Ecto neural progenitor cell (in vitro differentiated cells): ENCODE data around the gene RBM26.

Experiments used
- DNase-seq: peaks from one replicate; pipeline ENCODE4 v3.0.0-alpha.2; 2018; ENCODE audit warnings: low spot score

RBM26 gene

GRCh38 chr13:79405831-79406596 lies at the start of gene RBM26:
RBM26 (minus strand) TSS chr13:79406255; CDS start chr13:79405774, 481 bp downstream.
- DNase-seq = peak; percentile 93

DNA sequence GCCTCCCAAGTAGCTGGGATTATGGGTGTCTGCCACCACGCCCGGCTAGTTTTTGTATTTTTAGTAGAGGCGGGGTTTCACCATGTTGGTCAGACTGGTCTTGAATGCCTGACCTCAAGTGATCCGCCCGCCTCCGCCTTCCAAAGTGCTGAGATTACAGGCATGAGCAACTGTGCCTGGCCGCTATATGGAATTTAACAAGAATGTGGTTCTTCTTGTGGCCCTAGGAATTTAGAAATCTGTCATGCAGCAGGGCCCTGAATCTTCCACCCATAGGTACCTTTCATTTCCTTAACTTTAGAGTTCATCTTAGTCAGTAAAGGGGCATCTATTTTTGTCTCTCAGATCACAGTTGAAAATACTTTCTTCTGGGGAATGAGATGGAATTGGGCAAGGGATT lies 49.3 kb upstream of the RBM26 start:
- DNase-seq = no peak

DNA sequence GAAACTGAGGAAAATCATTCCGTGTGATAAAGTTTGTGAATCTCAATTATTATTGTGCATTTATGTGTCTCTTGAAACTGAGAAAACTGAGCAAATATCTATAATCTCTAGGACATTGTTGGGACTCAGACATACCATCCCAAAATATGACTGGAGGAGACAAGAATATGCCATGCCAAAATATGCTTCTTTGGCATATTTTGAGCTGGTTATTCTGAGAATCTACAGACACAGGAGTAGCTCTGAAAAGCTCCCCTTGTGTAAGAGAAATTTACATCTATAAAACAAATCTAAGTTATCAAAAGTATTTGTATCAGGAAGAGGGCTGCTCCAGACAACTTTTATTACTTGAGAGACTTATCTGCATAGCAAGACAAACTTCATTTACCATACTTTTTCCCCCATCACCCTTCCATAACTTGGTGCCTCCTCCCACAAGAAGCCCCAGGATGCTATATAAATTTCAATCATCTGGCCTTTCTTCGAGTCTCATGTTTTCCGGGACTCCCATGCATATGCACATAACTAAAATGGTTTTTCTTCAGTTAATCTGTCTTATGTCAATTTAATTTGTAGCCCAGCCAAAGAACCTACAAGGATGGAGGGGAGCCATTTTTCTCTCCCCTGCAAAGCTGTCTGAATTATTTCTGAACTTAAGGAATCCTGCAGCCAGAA lies 46.3 kb upstream of the RBM26 start:
- DNase-seq = no peak

DNA sequence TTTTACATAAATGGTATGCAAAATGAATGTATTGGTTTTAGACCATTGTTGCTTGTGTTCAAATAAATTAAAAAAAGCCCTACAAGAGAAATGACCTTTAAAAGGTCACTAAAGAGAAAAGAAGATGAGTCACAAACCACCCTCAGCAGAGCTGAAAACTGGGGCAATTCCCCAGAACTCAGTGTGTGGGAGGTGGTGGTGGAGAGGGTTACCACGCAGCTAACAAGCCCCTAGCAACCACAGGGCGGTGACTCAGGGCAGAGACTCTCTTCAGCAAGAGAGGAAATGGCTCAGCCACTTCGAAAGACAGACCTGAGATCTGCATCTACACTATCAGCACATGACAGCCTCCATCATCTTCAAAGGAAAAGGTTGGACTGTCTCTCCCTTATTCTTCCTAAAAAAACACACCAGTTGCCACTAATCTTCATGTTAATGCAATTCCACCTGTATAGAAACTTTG lies 45.5 kb upstream of the RBM26 start:
- DNase-seq = peak; percentile 55

GRCh38 chr13:79450110-79450509 lies 44.1 kb upstream of the RBM26 start:
- no peak for DNase-seq

DNA sequence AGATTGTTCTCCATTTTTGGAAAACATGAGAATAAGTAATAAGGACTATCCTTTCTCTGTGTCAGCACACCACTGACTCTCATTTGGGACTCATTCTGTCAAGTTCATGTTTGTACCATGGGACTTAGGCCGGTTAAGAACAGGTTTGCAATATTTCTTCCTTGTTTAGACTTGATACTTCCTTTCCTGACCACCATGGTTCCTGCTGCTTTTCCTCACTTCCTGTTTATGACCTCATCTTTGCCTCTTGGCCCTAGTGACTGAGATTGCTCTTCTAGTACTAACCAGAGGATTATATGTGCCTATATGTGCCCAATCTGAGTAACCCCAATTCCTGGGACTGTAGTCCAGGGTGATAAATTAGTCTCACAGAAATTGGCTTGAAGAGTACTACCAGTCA lies 42.4 kb upstream of the RBM26 start:
- no peak for DNase-seq

- no peak for DNase-seq
These were observed 41.7 kb upstream of the RBM26 start for GRCh38 chr13:79447741-79448140.

GRCh38 chr13:79447141-79447540 lies 41.1 kb upstream of the RBM26 start:
- no peak for DNase-seq

GRCh38 chr13:79445968-79446645 lies 40.1 kb upstream of the RBM26 start:
- peak; percentile 51 for DNase-seq

DNA sequence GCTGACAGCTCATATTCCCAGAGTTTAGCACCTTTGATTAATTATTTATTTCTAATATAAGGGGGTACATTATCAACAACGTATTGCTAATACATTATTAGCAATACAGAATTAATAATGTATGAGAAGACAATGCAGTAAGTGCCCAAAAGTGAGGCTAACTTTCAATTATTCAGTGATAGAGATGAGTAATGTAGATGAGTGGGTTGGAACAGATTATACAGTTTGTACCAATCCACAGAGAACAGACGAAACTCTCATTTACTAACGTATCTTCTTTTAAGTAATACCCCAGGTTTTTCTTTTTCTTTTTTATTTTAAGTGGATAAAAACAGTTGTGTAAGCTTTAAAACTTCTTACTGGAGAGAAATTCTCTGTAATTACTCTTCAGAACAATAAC lies 36.7 kb upstream of the RBM26 start:
- DNase-seq = no peak

DNA sequence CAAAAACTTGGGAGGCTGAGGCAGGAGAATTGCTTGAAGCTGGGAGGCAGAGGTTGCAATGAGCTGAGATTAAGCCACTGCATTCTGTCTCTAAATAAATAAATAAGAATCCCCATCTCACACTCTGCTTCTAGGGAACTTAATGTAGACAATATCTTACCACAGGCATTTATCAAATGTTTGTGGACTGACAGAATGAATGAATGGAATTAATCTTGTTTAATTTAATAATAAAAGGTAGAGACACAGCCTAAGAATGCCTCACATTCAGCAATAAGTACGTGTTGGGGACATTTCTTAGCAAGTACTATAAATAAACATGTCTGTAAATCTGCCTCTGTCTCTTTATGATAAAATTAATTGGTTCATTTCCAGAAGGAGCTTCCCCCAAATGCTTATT lies 36.2 kb upstream of the RBM26 start:
- DNase-seq = no peak

DNA sequence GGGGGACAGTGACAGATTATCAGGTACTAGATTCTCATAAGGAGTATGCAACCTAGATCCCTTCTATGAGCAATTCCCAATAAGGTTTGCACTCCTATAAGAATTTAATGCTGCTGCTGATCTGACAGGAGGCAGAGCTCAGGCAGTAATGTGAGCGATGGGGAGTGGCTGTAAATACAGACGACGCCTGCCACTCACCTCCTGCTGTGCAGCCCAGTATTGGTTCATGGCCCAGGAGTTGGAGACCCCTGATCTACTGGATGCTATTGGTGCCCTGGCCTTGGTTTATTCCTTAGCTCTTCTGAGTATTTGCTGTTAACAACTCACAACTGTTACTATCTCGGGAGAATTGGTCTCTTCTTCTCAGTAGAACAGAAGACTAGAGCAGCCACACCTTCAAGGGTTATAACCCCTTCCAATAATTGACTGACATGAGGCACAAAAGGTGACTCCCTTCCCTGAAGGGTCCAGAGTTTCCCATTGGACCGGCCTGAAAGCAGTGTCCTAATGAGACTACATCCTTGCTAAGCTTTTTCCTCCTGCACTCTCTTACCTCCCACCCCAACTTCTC lies 35.0 kb upstream of the RBM26 start:
- DNase-seq = no peak

DNA sequence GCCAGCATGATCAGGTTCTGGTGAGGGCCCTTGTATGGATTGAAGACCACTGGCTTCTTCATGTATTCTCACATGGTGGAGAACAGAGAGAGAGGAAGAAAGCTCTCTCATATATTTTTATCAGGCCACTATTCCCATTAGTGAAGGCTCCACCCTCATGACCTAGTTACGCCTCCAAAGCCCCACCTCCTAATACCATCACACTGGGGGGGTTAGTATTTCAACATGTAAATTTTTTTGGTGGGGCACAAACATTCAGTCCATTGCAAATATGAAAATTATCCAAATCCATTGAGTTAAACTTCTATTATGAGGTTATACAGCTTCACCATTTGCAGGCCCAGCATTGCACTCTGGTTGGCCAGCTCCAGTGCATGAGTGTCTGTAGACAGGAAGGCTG lies 33.2 kb upstream of the RBM26 start:
- DNase-seq = no peak

DNA sequence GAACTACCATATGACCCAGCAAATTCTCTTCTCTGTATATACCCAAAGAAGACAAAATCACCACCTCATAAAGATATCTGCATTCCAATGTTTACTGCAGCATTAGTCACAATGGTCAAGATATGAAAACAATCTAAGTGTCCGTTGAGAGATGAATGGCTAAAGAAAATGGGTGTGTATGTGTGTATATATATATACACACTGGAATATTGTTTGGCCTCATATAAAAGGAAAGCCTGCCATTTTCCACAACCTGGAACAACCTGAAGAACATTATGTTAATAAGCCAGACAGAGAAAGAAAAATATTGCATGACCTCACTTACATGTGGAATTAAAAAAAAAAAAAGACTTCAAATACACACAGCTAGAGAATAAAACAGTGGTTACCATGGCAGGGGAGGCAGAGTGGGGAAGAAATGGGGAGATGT lies 29.5 kb upstream of the RBM26 start:
- DNase-seq = no peak

DNA sequence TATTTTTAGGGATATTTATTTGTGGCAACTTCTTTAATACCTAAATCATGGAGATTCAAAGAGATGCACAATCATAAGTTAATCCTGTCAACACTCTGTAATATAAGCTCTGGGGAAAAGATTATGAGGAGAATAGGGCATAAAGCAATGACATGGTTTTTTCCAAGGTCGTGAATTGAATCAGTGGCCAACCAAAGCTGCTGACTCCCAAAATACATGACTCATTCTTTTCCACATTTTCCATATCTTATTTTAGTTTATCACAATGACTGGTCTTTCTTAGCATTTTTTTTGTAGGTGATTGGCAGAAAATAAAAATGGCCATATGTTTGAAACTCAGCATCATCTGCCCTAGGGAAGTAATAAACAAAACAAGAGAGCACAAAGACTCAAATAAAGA lies 28.5 kb upstream of the RBM26 start:
- DNase-seq = no peak

DNA sequence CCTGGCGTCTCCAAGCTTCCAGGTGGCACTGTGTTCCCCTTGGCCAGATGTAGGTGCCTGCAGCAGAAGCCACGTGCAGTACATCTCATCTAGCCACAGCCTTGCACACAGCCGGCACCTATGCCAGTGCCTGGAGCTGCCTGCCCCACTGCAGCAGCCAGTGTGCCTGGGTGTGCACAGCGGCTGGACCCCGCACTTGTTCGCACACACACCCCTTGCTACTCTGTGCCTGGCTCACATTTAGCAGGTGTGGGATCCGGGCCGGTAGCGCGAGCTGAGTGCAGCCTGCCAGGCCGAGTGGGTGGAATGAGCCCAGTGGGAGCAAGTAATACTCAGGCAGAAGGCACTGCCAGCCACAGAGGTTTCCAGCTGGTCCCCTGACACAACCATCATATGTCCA lies 26.9 kb upstream of the RBM26 start:
- no peak for DNase-seq

- no peak for DNase-seq
These were observed 26.0 kb upstream of the RBM26 start for GRCh38 chr13:79432086-79432485.

DNA sequence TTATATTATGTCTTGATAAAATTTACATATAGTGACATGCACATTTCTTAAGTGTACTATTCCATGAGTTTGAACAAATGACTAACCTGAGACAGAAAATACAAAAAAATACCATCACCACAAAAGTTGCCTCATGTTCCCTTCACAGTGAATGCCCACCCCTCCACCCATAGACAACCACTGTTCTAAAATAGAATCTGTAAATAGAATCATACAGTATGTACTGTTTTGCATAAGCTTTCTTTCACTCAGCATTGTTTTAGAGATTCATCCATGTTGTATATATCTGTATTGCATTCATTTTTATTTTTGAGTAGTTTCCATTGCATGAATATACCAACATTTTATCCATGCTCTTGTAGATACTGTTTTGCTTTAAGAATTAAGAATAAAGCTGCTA lies 23.3 kb upstream of the RBM26 start:
- DNase-seq = no peak

DNA sequence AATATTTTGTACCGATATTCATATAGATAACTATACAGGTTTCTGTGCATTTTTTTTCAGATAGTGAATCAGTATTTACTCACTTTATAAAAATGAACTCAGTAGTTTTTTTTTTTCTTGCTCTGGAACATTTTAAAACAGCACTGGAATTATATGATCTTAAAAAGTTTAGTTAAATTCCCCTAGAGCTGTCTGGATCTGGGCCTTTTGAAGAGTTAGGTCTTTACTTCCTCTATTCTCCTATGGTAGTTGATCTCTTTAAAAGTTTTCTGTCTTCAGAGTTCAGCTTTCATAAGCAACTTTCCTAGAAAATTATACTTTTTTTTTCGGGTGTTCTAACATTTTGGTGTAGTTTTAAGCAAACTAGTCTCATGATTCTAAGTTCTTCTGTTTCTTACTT lies 21.8 kb upstream of the RBM26 start:
- no peak for DNase-seq

GRCh38 chr13:79427265-79427664 lies 21.2 kb upstream of the RBM26 start:
- no peak for DNase-seq

- no peak for DNase-seq
These were observed 18.0 kb upstream of the RBM26 start for GRCh38 chr13:79423801-79424642.

GRCh38 chr13:79423340-79423739 lies 17.3 kb upstream of the RBM26 start:
- no peak for DNase-seq
